22Rv1 (cell line): ENCODE data around the gene LY6G5B.

Experiments
- CTCF ChIP-seq: fragments of 450-650 bp; IDR thresholded peaks from 2 replicates; pipeline ENCODE4 v1.5.1; 2017; ENCODE audit warnings: mild to moderate bottlenecking
- ZFX ChIP-seq: fragments of 450-650 bp; IDR thresholded peaks from 2 replicates; pipeline ENCODE4 v1.6.1; 2017; ENCODE audit warnings: antibody characterized with exemption, borderline replicate concordance

GRCh38 chr6:31687860-31688693 lies 18.3 kb downstream of the LY6G5B start:
- no peak for TF ChIP-seq CTCF
- no peak for TF ChIP-seq ZFX
